Uterine smooth muscle cell (primary cell): Measurements from ENCODE around the gene INTS6L. TPM values are rescaled to one million over a fixed set of nuclear protein-coding genes. Genes with fewer than 3 reads are reported as not detected.

Experiments used
- total RNA-seq: library from RNA; depleted of rRNA; stranded (reverse); fragments of >200 nt; gene quantifications from 2 replicates; pipeline ENCODE4 v1.2.3, GENCODE V29; 2014

The INTS6L gene
- total RNA-seq: 4.2 and 5.6 TPM in 2 replicates

GRCh38 chrX:135520553-135521404 lies at the start of gene INTS6L:
Gene INTS6L (plus strand): TSS chrX:135520660. CDS start chrX:135520993, 333 bp downstream.

Other genes starting within 250 kb of the INTS6L start
- not detected in 2 replicates for gene ETDC, start 211.2 kb upstream of the INTS6L start, total RNA-seq
- gene ZNF75D, start 176.6 kb upstream of the INTS6L start, total RNA-seq: 8.9 and 10.7 TPM in 2 replicates
- 9.7 and 10.0 TPM in 2 replicates for gene ZNF449, start 175.9 kb upstream of the INTS6L start, total RNA-seq
- 0.11 and 0.50 TPM in 2 replicates for gene SMIM10L2A, start 98.7 kb upstream of the INTS6L start, total RNA-seq
- not detected in 2 replicates for gene CT45A1, start 193.0 kb downstream of the INTS6L start, total RNA-seq
- gene CT45A3, start 247.5 kb downstream of the INTS6L start, total RNA-seq: not detected in 2 replicates